ENCODE measurements around the gene LPAR1.

Gene LPAR1

GRCh38 chr9:110996436-110997220 is 41.6 kb downstream of the LPAR1 start:
- ChIA-PET POLR2A (no interaction called here), CTCF (no interaction called here)
- no peak for DNase-seq (ENCODE audit: extremely low spot score)
- TF ChIP-seq CTBP1 (IDR thresholded peaks at IDR 0.05; ENCODE audit: borderline replicate concordance): no peak
- no peak for TF ChIP-seq FOXA1 (IDR thresholded peaks at IDR 0.05)
- TF ChIP-seq LEF1 (IDR thresholded peaks at IDR 0.05; ENCODE audit: borderline replicate concordance): no peak
- no peak for TF ChIP-seq PKNOX1 (IDR thresholded peaks at IDR 0.05)
- no peak for TF ChIP-seq ARNT (IDR thresholded peaks at IDR 0.05)
- TF ChIP-seq FOXM1 (IDR thresholded peaks at IDR 0.05; ENCODE audit: borderline replicate concordance): no peak
- no peak for TF ChIP-seq ZNF384 (IDR thresholded peaks at IDR 0.05)
- TF ChIP-seq FOXK2 (IDR thresholded peaks at IDR 0.05): no peak
- TF ChIP-seq BHLHE40 (IDR thresholded peaks at IDR 0.05; ENCODE audit: borderline replicate concordance): no peak
- no peak for TF ChIP-seq TARDBP (IDR thresholded peaks at IDR 0.05)
- TF ChIP-seq SUZ12 (IDR thresholded peaks at IDR 0.05): no peak
- TF ChIP-seq SP1 (IDR thresholded peaks at IDR 0.05): no peak
- TF ChIP-seq L3MBTL2 (conservative IDR thresholded peaks at IDR 0.05): no peak
- TF ChIP-seq NFRKB (IDR thresholded peaks at IDR 0.05): no peak
- TF ChIP-seq ELF4 (IDR thresholded peaks at IDR 0.05): no peak
- no peak for TF ChIP-seq HDGF (IDR thresholded peaks at IDR 0.05; ENCODE audit: borderline replicate concordance)

DNA sequence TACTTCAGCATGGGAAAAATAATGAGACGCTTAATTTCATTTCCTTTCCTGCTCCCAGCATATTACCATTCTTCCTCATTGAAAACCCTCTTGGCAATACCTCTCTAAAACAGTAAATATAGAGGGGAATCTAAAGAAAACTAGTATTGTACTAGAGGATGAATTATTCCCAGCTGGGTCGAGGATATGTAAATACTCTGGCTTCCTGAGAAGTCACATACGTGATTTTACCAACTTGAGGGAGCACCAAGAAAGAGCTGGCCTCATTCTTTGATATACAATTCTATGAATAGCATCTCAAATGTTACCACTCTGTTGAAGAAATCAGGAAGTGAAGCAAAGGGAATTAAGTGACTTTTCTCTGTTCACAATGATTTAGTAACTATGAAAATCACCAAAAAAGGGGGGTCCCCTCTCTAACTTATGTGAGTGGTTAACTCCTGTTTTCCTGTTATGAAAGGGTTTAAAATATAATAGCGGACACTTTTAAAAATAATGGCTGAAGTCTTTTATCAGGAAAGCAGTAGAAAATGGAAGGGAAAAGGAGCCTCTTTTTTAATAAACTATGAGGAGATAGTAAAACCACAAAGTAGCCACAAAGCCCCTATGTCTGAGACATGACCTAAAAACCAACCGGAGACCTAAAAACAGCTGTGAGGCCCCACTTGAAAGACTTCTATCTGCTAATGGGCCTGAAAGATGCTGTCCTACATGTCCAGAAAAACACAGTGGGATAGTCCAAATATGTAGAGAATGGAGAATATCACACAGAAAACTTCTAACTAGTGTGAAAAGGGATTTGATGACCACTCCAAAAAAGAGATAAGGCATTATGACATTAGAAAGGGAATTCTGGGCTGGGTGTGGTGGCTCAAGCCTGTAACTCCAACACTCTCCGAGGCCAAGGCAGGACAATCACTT is 42.6 kb downstream of the LPAR1 start:
- ChIA-PET CTCF (no interaction called here), POLR2A (no interaction called here)
- no peak for DNase-seq (ENCODE audit: extremely low spot score)
- TF ChIP-seq L3MBTL2 (conservative IDR thresholded peaks at IDR 0.05) (no peak), ARNT (IDR thresholded peaks at IDR 0.05) (no peak), SUZ12 (IDR thresholded peaks at IDR 0.05) (no peak), SP1 (IDR thresholded peaks at IDR 0.05) (no peak), CTBP1 (IDR thresholded peaks at IDR 0.05; ENCODE audit: borderline replicate concordance) (no peak)

DNA sequence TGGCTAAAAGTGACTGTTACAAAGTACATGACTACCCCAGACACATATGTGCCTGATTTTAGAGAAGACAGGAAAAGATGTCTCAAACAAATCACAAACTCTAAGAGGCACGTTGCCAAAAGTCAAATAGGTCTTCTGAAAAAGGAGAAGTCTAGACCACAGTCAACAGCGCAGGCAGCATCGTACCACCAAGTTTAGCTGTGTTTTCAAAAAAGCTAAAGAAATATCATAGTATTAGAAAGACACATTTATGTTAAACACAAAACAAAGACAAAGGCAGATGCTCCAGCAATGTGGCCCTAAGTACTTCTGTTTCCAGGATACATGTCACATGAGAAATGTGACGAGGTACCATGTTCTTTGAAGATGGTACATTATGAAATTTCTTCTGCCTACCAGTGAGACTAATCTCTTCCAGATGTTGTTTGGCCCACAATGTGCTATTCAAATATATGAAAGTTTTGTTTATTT is 43.5 kb downstream of the LPAR1 start:
- ChIA-PET CTCF (no interaction called here), POLR2A (no interaction called here)
- TF ChIP-seq PKNOX1 (IDR thresholded peaks at IDR 0.05) (no peak), ZNF384 (IDR thresholded peaks at IDR 0.05) (no peak), FOXA1 (IDR thresholded peaks at IDR 0.05) (no peak), SP1 (IDR thresholded peaks at IDR 0.05) (no peak), FOXM1 (IDR thresholded peaks at IDR 0.05; ENCODE audit: borderline replicate concordance) (no peak), CTBP1 (IDR thresholded peaks at IDR 0.05; ENCODE audit: borderline replicate concordance) (no peak), NFRKB (IDR thresholded peaks at IDR 0.05) (no peak), ELF4 (IDR thresholded peaks at IDR 0.05) (no peak), SUZ12 (IDR thresholded peaks at IDR 0.05) (no peak), L3MBTL2 (conservative IDR thresholded peaks at IDR 0.05) (no peak), HDGF (IDR thresholded peaks at IDR 0.05; ENCODE audit: borderline replicate concordance) (no peak), LEF1 (IDR thresholded peaks at IDR 0.05; ENCODE audit: borderline replicate concordance) (no peak), ARNT (IDR thresholded peaks at IDR 0.05) (no peak), TARDBP (IDR thresholded peaks at IDR 0.05) (no peak), BHLHE40 (IDR thresholded peaks at IDR 0.05; ENCODE audit: borderline replicate concordance) (no peak), FOXK2 (IDR thresholded peaks at IDR 0.05) (no peak)
- DNase-seq (ENCODE audit: extremely low spot score): no peak

DNA sequence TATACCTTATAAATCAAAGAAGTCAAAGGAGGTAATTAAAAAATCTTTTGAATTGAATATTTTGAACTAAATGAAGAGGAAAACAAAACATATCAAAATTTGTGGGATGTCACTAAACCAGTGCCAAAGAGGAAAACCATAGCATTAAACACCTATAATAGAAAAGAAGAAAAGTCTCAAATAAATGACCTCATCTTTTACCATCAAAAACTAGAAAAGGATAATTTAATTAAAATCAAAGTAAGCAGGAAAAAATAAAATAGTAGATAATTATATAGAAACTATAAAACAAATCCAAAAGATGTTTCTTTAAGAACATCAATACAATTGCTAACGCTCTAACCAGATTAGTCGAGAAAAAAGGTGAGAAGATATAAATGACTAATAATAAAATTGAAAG is 47.8 kb downstream of the LPAR1 start:
- CTCF ChIA-PET: no interaction called here
- no peak for DNase-seq (ENCODE audit: extremely low spot score)
- TF ChIP-seq FOXM1 (IDR thresholded peaks at IDR 0.05; ENCODE audit: borderline replicate concordance): no peak
- TF ChIP-seq SP1 (IDR thresholded peaks at IDR 0.05): no peak
- TF ChIP-seq ZNF384 (IDR thresholded peaks at IDR 0.05): no peak
- TF ChIP-seq ARNT (IDR thresholded peaks at IDR 0.05): no peak
- no peak for TF ChIP-seq HDGF (IDR thresholded peaks at IDR 0.05; ENCODE audit: borderline replicate concordance)
- TF ChIP-seq SUZ12 (IDR thresholded peaks at IDR 0.05): no peak
- TF ChIP-seq L3MBTL2 (conservative IDR thresholded peaks at IDR 0.05): no peak
- no peak for TF ChIP-seq PKNOX1 (IDR thresholded peaks at IDR 0.05)
- TF ChIP-seq NFRKB (IDR thresholded peaks at IDR 0.05): no peak
- no peak for TF ChIP-seq FOXK2 (IDR thresholded peaks at IDR 0.05)
- TF ChIP-seq BHLHE40 (IDR thresholded peaks at IDR 0.05; ENCODE audit: borderline replicate concordance): no peak
- TF ChIP-seq TARDBP (IDR thresholded peaks at IDR 0.05): no peak
- no peak for TF ChIP-seq CTBP1 (IDR thresholded peaks at IDR 0.05; ENCODE audit: borderline replicate concordance)
- no peak for TF ChIP-seq ELF4 (IDR thresholded peaks at IDR 0.05)
- no peak for TF ChIP-seq LEF1 (IDR thresholded peaks at IDR 0.05; ENCODE audit: borderline replicate concordance)
- no peak for TF ChIP-seq FOXA1 (IDR thresholded peaks at IDR 0.05)
- POLR2A ChIA-PET: no interaction called here

DNA sequence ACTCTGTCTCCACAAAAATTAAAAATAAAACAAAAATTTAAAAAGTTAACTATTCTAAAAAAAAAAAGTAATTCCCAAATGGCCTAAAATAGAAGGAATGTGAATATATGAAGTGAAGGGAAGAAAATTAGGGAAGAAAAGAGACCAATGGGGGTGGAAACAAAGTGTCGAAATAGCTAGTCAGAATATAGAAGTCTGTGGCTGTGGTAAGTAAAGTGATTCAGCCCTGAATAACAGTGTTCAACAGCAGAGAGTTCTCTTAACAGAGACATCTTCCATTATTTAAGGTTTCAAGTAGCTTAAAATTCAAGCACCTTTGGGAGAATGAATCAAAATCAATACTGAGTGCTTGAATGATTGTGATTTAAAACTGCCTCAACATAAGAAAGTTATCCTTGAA is 51.7 kb downstream of the LPAR1 start:
- no peak for DNase-seq (ENCODE audit: extremely low spot score)
- TF ChIP-seq ZNF384 (IDR thresholded peaks at IDR 0.05): no peak
- TF ChIP-seq FOXA1 (IDR thresholded peaks at IDR 0.05): no peak
- TF ChIP-seq NFRKB (IDR thresholded peaks at IDR 0.05): no peak
- no peak for TF ChIP-seq LEF1 (IDR thresholded peaks at IDR 0.05; ENCODE audit: borderline replicate concordance)
- TF ChIP-seq PKNOX1 (IDR thresholded peaks at IDR 0.05): no peak
- ChIA-PET POLR2A (no interaction called here), CTCF (interaction anchor here (0.7 kb wide), 1 partner anchor 34 kb away, joined by 3 read pairs; no protein-coding TSS in a partner anchor)
